ENCODE measurements around the gene CTSA.
A peak's percentile ranks its signal among the peaks of the same experiment; 100 is the strongest.
"Not testable (repeated sequence)": the region's sequence is repeated elsewhere in the genome, so short reads cannot be mapped to it uniquely, and the experiment has no call there.

Gene CTSA

GRCh38 chr20:45919542-45920399 is 28.6 kb downstream of the CTSA start:
- DNase-seq: peak; percentile 22 to 52

GRCh38 chr20:45920462-45921336 is 29.6 kb downstream of the CTSA start:
- DNase-seq: no peak

GRCh38 chr20:45921337-45922189 is 30.4 kb downstream of the CTSA start:
- DNase-seq: no peak

GRCh38 chr20:45924391-45925261 is 33.5 kb downstream of the CTSA start:
- no peak for DNase-seq

- no peak for DNase-seq
Observed at GRCh38 chr20:45925821-45926506, 34.8 kb downstream of the CTSA start.

GRCh38 chr20:45926731-45927070 is 35.6 kb downstream of the CTSA start:
- no peak for DNase-seq

GRCh38 chr20:45927071-45927878 is 36.1 kb downstream of the CTSA start:
- DNase-seq: no peak

GRCh38 chr20:45931680-45932079 is 40.5 kb downstream of the CTSA start:
- not testable (repeated sequence) for DNase-seq

GRCh38 chr20:45933266-45934045 is 42.3 kb downstream of the CTSA start:
- peak; percentile 85 to 93 for DNase-seq

GRCh38 chr20:45934046-45934585 is 43.0 kb downstream of the CTSA start:
- DNase-seq: no peak

- DNase-seq: peak; percentile 94 to 95
Observed at GRCh38 chr20:45934586-45935415, 43.7 kb downstream of the CTSA start, which contains the start of gene PCIF1. Gene PCIF1 (plus strand): TSS chr20:45934683. CDS start chr20:45939000, 4,317 bp downstream.

- no peak for DNase-seq
Observed at GRCh38 chr20:45935416-45936046, 44.4 kb downstream of the CTSA start.

- DNase-seq: no peak
Observed at GRCh38 chr20:45937765-45938164, 46.6 kb downstream of the CTSA start.

GRCh38 chr20:45938727-45939438 is 47.7 kb downstream of the CTSA start:
- DNase-seq: no peak

- no peak for DNase-seq
Observed at GRCh38 chr20:45940053-45940452, 48.9 kb downstream of the CTSA start.

GRCh38 chr20:45940469-45940868 is 49.3 kb downstream of the CTSA start:
- DNase-seq: no peak

GRCh38 chr20:45943613-45944012 is 52.5 kb downstream of the CTSA start:
- no peak for DNase-seq
